ENCODE results near the gene GTF3C4.
"Not testable (repeated sequence)": the region's sequence is repeated elsewhere in the genome, so short reads cannot be mapped to it uniquely, and the experiment has no call there.

Gene GTF3C4

GRCh38 chr9:132702254-132702653, 32.0 kb downstream of the GTF3C4 start:
- DNase-seq (ENCODE audit: low spot score), result no peak

GRCh38 chr9:132703336-132703735, 33.1 kb downstream of the GTF3C4 start:
- no peak for DNase-seq (ENCODE audit: low spot score)

DNA sequence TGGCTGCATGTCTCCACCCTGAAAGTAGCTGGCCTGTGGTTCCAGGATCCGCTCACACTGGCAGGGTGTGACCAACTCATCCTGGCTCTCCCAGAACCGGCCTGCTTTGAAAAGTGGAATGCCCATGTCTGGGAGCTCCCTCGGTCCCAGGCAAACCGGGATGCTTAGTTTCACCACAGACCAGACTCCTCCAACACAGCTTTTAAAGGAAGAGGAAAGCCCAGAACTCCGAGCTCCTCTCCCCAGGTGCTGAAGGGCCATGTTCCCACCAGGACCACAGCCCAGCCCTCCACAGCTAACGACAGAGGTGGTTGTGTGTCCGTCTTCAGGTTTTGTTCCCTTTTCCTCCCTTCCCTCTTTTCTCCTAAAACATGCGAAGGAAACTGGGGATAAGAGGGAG, 38.0 kb downstream of the GTF3C4 start:
- no peak for DNase-seq (ENCODE audit: low spot score)

GRCh38 chr9:132708769-132709430, 38.6 kb downstream of the GTF3C4 start:
- no peak for DNase-seq (ENCODE audit: low spot score)

DNA sequence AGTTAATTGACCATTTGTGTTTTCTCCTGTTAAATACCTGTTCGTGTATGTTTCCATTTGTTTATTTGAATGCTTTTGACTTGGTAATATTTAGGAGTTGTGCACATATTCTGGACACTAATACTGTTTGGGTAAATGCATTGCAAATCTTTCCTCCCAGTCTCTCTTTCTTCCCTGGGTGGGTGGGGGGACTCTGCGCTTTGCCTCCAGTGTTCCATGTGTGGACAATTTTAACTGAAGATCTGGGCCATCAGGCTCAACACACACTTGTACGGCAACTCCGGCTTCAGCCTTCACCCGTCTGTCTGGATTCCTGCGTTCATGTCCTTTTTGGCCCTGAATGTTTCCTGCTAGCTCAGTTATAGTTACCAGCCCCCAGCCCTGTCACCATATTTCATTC, 40.1 kb downstream of the GTF3C4 start:
- no peak for DNase-seq (ENCODE audit: low spot score)

DNA sequence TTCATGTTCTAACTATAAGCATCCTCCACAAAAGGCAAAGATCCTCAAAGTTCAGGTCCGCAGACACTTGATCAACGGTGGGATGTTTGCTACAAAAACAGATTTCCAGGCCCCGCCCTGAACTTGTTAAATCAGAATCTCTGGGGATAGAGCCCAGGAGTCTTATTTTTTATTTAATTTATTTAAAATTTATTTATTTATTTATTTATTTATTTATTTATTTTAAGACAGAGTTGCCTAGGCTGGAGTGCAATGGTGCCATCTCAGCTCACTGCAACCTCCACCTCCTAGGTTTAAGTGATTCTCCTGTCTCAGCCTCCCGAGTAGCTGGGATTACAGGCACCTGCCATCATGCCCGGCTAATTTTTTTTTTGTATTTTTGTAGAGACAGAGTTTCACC, 40.9 kb downstream of the GTF3C4 start:
- not testable (repeated sequence) for DNase-seq (ENCODE audit: low spot score)

DNA sequence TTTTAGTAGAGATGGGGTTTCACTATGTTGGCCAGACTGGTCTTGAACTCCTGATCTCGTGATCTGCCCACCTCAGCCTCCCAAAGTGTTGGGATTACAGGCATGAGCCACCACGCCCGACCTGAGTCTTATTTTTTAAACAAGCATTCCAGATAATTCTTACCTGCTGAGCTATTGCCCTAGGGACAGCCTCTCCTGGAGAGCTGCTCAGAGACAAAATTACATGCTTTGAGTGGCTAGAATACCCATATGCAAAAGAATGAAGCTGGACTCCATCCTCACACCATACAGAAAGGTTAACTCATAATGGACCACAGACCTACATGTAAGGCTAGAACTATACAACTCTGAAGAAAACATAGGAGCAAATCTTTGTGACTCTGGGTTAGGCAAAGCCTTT, 41.6 kb downstream of the GTF3C4 start:
- DNase-seq (ENCODE audit: low spot score), result no peak

- DNase-seq (ENCODE audit: low spot score), result no peak
Observed at GRCh38 chr9:132712753-132713152, 42.5 kb downstream of the GTF3C4 start.

- no peak for DNase-seq (ENCODE audit: low spot score)
Observed at GRCh38 chr9:132716007-132716406, 45.7 kb downstream of the GTF3C4 start.

DNA sequence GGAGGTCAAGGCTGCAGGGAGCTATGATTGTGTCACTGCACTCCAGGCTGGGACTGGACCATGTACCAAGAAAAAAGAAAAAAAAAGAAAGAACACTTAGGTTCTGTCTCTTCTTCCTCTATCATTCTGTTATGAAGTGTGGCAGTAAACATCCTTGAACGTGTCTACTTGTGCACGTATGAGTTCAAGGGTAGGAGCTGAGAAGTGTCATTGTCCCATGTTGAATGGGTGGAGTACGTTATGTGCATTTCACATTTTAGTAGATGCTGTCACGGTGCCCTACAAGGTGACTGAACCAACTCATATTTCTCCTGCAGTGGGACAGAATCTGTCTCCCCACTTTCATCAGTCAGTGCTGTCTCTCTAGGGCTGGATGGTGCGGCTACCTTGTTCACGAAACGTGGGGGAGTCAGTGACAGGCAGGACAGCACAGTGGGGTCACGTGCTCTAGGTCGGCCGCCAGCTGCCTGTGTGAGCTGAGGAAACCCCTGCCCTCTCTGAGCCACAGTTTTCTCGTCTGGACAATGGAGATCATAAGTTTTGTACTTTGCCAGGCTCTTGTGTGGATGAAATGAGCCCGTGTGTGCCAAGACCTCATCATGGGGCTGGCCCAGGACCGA, 47.2 kb downstream of the GTF3C4 start:
- DNase-seq (ENCODE audit: low spot score), result no peak

- DNase-seq (ENCODE audit: low spot score), result not testable (repeated sequence)
Observed at GRCh38 chr9:132718381-132718928, 48.2 kb downstream of the GTF3C4 start.

DNA sequence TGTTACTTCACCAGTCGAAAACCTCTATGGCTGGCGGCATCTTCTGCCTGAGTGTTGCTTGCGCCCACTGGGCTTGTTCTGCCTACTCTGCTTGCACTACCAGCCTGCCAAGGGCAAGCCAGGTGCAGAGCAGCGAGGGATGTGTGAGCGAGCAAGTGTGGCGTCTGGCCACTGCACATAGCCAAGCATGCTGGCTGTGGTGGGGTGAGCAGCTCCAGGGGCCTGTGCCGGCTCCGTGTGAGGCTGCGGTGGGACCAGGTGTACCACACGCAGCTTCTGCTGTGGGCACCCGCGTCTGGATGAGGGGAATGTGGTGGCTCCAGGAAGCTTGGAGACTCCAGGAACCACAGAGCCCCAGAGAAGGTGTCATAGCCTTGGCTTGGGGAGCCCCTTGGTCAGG, 51.4 kb downstream of the GTF3C4 start:
- DNase-seq (ENCODE audit: low spot score), result no peak

DNA sequence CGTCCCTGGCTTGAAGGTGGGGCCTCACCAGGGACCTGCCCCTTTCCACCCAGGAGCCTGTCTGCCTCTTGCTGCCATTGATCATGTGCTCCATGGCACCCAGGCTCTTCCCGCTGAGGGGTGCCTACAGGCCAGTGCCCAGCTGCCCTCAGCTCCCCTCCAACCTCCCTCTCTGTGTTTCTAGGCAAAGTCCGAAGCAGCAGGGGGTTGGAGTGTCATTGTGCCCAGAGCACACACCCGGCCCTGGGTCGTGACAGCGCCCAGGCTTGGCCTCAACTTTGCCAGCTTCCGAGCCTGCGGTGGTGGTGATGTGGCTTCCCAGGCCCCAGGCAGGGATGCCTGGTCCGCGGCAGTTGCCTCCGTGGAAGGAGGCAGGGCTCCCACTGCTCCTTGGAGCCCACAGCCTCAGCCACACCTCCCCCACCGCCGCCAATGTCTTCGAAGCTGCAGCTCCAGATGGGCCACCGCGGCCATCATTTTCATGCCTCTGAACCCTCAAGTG, 52.4 kb downstream of the GTF3C4 start:
- DNase-seq (ENCODE audit: low spot score), result no peak

GRCh38 chr9:132723809-132724208, 53.5 kb downstream of the GTF3C4 start:
- no peak for DNase-seq (ENCODE audit: low spot score)

- DNase-seq (ENCODE audit: low spot score), result no peak
Observed at GRCh38 chr9:132725306-132725705, 55.0 kb downstream of the GTF3C4 start.

DNA sequence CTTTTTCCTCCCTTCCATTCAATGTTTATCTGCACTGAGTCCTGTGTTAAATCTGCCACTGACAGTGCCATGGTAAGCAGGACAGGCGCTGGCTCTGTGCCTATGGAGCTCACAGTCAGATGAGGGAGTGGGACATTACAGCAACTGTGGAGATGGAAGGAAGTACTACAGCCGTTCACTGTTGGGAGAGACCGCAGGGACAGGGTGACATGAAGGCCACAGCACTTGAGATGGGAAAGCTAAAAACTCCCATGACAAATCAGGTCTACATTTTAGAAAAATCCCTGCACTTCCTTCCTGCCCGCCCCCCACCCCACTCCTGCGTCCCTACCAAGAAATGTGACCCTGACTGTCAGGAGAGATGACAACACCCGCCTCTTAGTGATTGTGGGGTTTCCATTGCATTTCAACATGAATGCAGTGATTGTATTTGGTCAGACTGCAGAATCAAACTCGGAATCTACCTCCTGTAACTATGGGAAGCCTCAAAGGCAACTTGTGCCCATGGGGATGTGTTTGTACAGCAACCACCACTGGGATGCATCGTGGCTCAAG, 56.4 kb downstream of the GTF3C4 start:
- DNase-seq (ENCODE audit: low spot score), result no peak

- no peak for DNase-seq (ENCODE audit: low spot score)
Observed at GRCh38 chr9:132728071-132728470, 57.8 kb downstream of the GTF3C4 start.

DNA sequence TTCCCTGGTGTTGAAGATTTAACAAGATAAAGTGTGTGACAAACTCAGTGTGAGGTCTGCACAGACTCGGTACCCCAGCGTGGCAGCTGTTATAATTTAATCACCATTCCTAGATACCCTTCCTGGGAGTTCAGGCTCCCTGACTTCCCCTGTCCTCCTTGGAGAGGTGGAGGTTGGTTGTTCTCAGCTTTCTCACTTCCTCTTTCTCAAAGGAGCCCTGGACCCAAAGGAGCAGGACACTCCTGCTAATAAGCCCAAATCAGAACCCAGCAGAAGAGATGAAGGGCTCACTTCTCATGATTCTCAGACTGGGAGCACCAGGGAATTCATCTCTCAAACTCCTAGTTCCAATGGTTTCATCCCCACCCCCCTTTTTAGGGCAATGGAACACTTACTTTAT, 58.2 kb downstream of the GTF3C4 start:
- DNase-seq (ENCODE audit: low spot score), result no peak

DNA sequence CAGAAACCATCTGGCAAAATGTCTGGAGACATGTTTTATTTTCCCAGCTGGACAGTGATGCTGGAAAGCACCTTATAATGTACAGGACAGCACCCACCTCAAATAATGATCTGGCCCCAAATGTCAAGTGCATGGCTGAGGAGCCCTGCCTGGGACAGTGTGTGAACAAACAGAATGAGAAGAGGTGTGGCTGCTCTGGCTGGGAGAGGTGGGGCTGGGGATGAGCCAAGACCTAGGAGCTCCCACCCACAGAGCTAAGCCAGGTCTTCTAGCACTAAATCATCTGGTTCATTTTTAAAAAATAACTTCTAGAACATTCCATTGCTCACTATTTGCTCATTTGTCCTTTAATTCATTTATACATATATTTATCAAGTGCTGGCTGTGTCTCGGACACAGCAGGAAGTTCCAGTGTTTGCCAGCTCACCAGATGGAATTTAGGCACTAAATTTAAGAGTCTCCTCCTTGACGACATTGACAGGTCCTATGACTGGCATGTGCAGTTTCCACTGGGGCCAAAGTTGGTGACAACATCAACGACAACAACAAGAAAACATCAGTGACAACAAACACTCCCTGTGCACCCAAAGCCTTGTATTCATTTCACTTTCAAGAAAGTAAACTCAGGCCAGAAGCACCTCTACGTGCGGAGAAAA, 59.1 kb downstream of the GTF3C4 start:
- DNase-seq (ENCODE audit: low spot score), result no peak

GRCh38 chr9:132730054-132731033, 60.1 kb downstream of the GTF3C4 start:
- DNase-seq (ENCODE audit: low spot score), result no peak

DNA sequence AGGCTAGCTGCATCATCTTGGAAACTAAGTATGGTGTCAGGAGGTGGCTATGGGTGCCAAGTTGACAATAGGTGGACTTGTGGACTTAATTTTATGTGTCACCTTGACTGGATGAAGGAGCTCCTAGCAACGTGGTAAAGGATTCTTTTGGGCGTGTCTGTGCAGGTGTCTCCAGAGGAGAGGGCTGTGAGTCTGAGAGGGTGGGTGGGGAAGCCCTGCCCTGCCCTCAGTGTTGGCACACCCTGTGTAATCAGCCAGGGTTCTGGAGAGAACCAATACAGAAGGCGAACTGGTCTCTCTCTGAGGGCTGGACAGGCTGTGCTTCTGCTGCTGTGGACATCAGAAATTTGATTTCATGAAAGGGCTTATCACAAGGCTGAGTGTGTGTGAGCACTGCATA, 61.0 kb downstream of the GTF3C4 start:
- no peak for DNase-seq (ENCODE audit: low spot score)

Data from SK-N-DZ (cell line).